Iris pigment epithelial cell (primary cell): ENCODE data around the gene DCAKD.

Experiments
- DNase-seq: peaks from one replicate; pipeline ENCODE4 v3.0.0-alpha.2; 2011; ENCODE audit warnings: low read depth

DCAKD gene

GRCh38 chr17:44999433-44999832, 52.0 kb downstream of the DCAKD start:
- DNase-seq: no peak

- no peak for DNase-seq
These were observed 52.8 kb downstream of the DCAKD start for GRCh38 chr17:44998646-44999045.

GRCh38 chr17:44997733-44998520, 53.5 kb downstream of the DCAKD start:
- DNase-seq: peak; percentile 29

- no peak for DNase-seq
These were observed 55.1 kb downstream of the DCAKD start for GRCh38 chr17:44996304-44996703.

GRCh38 chr17:44995436-44996001, 55.9 kb downstream of the DCAKD start:
- no peak for DNase-seq

DNA sequence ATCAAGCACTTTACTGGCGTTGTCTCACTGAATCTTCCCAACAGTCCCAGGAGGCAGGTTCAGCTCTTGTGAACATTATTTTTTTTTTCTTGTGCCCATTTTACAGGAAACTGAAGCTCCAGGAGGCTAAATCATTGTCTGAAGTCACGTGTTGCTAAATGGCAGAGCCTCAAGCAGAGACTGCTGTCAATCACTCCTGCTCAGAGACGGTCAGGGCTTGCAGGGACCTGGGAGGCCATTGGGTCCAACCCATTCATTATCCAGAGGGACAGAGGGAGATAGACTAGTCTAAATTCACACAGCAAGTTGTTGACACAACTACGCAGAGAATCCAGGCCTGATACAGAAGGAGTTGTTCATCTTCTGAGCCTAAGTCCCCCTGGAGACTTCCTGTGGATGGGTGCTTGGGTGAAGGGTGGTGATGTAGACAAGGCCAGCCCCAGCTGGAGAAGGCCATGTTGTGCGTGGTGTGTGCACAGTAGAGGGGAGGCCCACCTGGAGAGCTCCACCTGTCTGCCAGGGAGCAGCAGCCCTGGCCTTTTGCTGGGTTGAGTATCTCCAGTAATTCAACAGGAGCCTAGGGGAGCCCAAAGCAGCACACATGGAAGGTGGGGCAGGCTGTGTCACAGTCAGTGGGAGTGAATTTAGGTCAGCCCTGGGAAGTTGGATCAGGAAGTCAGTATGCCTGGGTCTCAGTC, 59.0 kb downstream of the DCAKD start:
- DNase-seq: no peak

GRCh38 chr17:44990994-44991393, 60.4 kb downstream of the DCAKD start:
- no peak for DNase-seq

- no peak for DNase-seq
These were observed 61.8 kb downstream of the DCAKD start for GRCh38 chr17:44989552-44990138.

- DNase-seq: no peak
These were observed 63.1 kb downstream of the DCAKD start for GRCh38 chr17:44988044-44988942.

- no peak for DNase-seq
These were observed 67.9 kb downstream of the DCAKD start for GRCh38 chr17:44983563-44983962.

- no peak for DNase-seq
These were observed 69.2 kb downstream of the DCAKD start for GRCh38 chr17:44982113-44982702.

DNA sequence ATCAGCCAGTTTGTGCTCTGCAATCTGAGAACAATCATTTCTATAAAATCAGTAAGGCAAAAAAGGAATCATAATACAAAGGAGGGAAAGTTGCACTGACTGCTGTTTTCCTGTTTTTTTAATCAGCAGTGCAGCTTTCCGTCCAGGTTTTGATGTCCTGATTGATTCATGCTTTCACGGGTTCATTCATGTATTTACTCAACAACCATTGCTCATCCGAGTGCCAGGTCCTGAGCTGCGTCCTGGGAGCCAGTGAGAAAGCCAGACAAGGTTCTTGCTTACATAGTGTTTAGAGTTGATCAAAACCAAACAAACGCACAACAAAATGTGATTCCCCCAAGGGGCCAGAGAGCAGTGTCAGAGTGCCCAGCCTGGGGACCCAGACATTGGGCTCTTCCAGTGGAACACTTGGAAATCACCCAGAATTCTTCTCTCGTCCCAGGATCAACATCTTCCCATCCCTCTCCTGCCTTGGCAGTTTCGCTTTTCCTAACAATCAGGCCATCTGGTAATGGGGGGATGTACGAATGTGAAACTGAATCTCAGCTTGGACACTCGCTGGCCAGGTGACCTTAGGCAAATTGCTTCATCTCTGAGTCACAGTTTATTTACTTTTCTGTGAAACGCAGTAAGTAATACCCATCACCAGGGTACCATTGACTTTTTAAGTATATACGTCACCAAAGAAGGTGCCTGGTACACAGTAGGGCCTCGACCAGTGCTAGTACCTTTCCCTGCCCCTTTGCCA, 70.0 kb downstream of the DCAKD start:
- DNase-seq: peak; percentile 92

GRCh38 chr17:44979426-44979995, 71.9 kb downstream of the DCAKD start:
- no peak for DNase-seq

- no peak for DNase-seq
These were observed 72.6 kb downstream of the DCAKD start for GRCh38 chr17:44978807-44979206.

DNA sequence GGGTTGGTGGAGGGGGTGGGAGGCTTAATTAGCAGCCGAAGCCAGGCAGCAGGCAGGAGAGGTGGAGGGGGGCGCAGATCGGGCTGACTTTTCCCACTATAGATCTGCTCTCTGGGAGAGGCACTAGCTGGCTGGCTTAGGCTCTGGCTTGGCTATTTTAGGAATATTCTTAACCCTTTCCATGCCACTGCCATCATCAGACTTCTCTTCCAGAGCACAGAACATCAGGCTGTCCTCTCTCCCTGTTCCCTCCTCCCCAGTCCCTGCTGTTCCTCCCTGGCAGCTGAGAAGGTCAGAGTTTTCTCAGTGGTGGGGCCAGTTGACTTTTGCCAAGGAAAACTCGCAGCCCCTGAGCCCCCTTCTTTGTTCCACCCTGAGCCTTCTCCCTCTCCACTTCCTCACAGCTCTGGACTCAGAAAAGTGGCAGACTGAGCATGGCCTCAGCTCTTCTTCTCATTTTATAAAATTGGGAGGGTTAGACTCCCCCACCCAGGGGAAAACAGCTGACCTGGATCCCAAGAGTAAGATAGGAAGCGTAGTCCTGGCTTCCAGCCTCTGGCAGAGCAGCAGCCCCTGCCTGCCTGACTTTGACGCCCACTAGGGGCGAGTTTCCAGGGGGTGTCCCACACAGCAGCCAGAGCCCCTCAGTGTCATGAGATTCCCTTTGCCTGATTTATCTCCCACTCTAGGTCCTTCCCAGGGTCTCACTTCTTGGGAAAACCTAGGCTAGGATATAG, 73.5 kb downstream of the DCAKD start:
- DNase-seq: no peak

- no peak for DNase-seq
These were observed 74.4 kb downstream of the DCAKD start for GRCh38 chr17:44977065-44977464.

GRCh38 chr17:44976206-44976605, 75.2 kb downstream of the DCAKD start:
- no peak for DNase-seq
